Fibroblast of pulmonary artery (primary cell): ENCODE data around the gene METTL26.

Experiments
- DNase-seq: peaks from one replicate; pipeline ENCODE4 v3.0.0-alpha.2; 2010; ENCODE audit warnings: low read depth
- H3K4me3 ChIP-seq: replicated peaks from 2 replicates; pipeline ENCODE4 v1.5.1; 2011; ENCODE audit warnings: low read depth, mild to moderate bottlenecking, control low read depth, low read length, moderate library complexity
- CTCF ChIP-seq: IDR thresholded peaks from 2 replicates; pipeline ENCODE4 v1.5.1; 2011; ENCODE audit warnings: mild to moderate bottlenecking, control low read depth, low read length, inconsistent platforms; ENCODE audit errors: missing control alignments

METTL26 gene

DNA sequence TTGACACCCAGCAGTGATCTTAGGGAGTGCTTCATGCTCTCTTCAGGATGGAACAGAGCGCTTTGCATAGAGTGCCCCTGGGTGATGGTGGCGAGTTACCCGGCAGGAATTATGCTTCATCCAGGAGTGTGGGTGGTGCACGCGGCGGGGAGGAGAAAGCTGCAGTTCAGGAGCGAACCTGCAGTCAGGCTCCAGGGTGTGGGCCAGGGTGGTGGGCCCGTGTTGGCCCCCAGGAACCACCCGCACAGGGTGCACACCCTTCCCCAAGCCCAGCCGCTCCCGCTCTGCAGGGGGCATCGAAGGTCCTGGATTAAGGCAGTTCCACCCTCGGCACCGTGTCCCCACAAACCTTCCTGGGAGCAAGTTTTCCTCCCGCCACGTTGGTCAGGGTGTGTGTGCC, 42.3 kb downstream of the METTL26 start:
- no peak for TF ChIP-seq CTCF
- DNase-seq, result no peak
- no peak overlapping the region for H3K4me3 ChIP-seq

DNA sequence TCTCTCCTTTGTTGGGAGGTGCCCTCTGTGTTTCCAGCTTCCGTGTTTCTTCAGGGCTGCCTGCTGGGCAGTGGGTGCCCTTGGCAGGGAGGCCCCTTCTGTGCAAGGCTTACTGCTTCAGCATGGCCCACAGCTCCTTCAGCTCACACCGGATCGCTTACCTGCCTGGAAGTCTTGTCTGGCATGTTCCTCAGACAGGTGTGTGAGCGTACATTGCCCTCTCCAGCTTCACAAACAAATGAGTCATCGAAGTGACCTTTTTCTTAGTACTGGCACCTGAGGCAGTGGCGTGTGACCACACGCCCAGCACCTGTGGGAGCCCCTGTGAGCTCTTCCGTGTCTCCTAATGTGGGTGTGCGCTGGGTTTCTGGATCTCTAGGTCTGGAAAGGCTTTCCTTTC, 42.7 kb downstream of the METTL26 start:
- H3K4me3 ChIP-seq, result no peak overlapping the region
- DNase-seq, result no peak
- TF ChIP-seq CTCF, result no peak

DNA sequence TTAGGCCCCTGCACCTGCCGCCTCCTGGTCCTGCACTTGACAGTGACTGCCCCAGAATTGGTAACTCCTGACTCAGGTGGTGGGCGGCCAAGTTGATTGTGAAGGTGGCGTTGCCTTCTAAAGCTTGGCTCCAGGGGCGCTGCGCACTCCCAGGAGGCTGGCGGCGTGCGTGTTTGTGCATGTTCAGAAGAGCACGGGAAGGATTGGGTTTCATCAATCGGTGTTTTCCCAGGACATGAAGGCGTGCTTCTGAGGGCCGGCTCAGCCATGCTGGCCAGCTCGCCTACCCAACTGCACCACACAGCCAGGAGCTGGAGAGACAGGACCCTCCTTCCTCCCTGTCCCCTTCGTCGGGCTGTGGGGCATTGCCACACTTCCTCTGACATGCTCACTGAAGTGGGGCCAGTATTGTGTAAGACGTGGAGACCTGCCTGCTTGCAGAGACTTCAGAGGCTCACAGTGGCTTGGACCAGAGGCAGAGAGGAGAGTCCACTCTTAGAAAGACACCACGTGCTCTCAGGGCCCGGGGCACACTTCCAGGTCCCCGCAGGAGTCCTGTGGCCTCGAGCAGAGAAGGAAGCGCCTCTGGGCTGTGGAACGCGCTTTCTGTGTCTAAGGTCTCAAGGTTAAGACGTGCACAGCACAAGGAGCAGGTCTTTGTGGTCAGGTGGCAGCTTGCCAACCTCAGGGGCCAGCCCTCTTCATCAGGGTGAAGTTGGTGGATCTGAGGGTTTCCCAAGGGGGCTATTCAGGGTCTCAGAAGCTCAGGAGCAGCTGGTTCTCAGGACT, 43.4 kb downstream of the METTL26 start:
- peak; percentile 47 for DNase-seq
- no peak for TF ChIP-seq CTCF
- H3K4me3 ChIP-seq, result no peak overlapping the region

- TF ChIP-seq CTCF, result no peak
- no peak overlapping the region for H3K4me3 ChIP-seq
- no peak for DNase-seq
Observed at GRCh38 chr16:591892-592517, 44.1 kb downstream of the METTL26 start.

DNA sequence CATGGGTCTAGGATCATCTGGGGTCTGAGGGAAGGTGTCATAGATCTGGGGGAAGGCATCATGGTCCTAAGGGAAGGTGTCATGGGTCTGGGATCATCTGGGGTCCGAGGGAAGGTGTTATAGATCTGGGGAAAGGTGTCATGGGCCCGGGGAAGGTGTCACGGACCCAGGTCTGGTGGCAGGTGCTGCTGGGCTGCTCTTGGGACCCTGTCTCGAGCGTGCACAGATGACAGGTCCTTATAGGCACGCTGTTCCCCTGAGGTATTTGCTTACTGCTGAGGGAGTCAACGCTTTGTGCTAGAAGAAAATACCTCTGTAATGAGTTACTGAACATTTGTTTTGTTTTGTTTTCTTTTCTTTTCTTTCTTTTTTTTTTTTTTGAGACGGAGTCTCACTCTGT, 44.9 kb downstream of the METTL26 start:
- no peak for TF ChIP-seq CTCF
- no peak for DNase-seq
- H3K4me3 ChIP-seq, result peak overlapping the region; percentile 79

DNA sequence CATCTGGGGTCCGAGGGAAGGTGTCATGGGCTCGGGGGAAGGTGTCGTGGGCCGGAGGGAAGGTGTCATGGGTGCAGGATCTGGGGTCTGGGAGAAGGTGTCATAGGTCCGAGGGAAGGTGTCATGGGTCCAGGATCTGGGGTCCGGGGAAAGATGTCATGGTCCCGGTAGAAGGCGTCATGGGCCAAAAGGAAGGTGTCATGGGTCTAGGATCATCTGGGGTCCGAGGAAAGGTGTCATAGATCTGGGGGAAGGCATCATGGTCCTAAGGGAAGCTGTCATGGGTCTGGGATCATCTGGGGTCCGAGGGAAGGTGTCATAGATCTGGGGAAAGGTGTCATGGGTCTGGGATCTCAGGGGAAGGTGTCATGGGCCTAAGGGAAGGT, 45.3 kb downstream of the METTL26 start:
- no peak for DNase-seq
- H3K4me3 ChIP-seq, result peak overlapping the region; percentile 79
- no peak for TF ChIP-seq CTCF

DNA sequence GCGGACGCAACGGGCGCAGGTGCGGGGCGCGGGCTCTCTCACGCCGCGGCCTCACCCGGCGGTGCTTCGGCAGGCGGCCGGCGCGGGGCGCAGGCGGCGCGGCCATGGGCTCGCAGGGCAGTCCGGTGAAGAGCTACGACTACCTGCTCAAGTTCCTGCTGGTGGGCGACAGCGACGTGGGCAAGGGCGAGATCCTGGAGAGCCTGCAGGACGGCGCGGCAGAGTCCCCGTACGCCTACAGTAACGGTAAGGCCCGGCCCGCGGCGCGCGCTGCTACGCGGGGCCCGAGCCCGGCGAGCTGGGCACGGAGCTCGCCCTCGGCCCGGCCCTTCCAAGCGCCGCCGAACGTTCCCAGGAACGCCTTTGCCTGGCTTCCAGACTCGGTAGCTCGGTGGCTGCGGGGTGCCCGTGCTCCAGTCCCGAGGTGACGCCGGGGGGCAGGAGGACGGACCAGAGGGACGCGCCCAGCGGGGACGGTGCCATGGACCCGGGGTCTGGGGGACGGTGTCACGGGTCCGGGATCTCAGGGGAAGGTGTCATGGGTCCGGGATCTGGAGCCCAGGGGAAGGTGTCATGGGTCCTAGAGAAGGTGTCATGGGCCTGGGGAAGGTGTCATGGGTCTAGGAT, 45.8 kb downstream of the METTL26 start:
- peak overlapping the region; percentile 79 for H3K4me3 ChIP-seq
- DNase-seq, result peak; percentile 46
- TF ChIP-seq CTCF, result no peak
